ENCODE results near the gene LMTK2.

- TF ChIP-seq POLR2A (IDR thresholded peaks at IDR 0.05; ENCODE audit: low read depth, low read length) (no peak), POLR2AphosphoS5 (IDR thresholded peaks at IDR 0.05; ENCODE audit: low read depth, low read length) (no peak), TAF1 (IDR thresholded peaks at IDR 0.05; ENCODE audit: low read depth, low read length) (no peak), POU2F2 (IDR thresholded peaks at IDR 0.05; ENCODE audit: low read depth, low read length) (no peak), PAX5 (IDR thresholded peaks at IDR 0.05; ENCODE audit: insufficient read depth, low read length, severe bottlenecking) (no peak), SPI1 (IDR thresholded peaks at IDR 0.05; ENCODE audit: low read depth, low read length) (no peak)
These were observed 61.0 kb downstream of the LMTK2 start for GRCh38 chr7:98167653-98168052.
